Brain microvascular endothelial cell (primary cell): ENCODE data around the gene POMGNT2.
"Not testable (repeated sequence)": the region's sequence is repeated elsewhere in the genome, so short reads cannot be mapped to it uniquely, and the experiment has no call there.

Experiments used
- DNase-seq: peaks from one replicate; pipeline ENCODE4 v3.0.0-alpha.2; 2020
- H3K27ac ChIP-seq: fragments of 250-450 bp; sonication (Bioruptor Pico); 2 replicates; pipeline ENCODE4 v1.5.1; 2020; ENCODE audit warnings: mild to moderate bottlenecking, moderate library complexity
- H3K27me3 ChIP-seq: fragments of 250-450 bp; sonication (Bioruptor Pico); replicated peaks from 2 replicates; pipeline ENCODE4 v1.5.1; 2020; ENCODE audit warnings: mild to moderate bottlenecking
- H3K36me3 ChIP-seq: fragments of 250-450 bp; sonication (Bioruptor Pico); replicated peaks from 2 replicates; pipeline ENCODE4 v1.5.1; 2020; ENCODE audit warnings: mild to moderate bottlenecking
- H3K4me3 ChIP-seq: 2 replicates; pipeline ENCODE4 v1.5.1; 2011; ENCODE audit warnings: low read depth, mild to moderate bottlenecking, control low read depth, low read length, moderate library complexity
- CTCF ChIP-seq: IDR thresholded peaks from 2 replicates; pipeline ENCODE4 v1.5.1; 2011; ENCODE audit warnings: low read depth, mild to moderate bottlenecking, moderate library complexity, low read length, control low read depth, inconsistent platforms; ENCODE audit errors: missing control alignments
- in situ Hi-C: cut with HindIII; loops from 2 replicates; pipeline ENCODE4 v1.10.0; 2017; ENCODE audit warnings: low sequenced_read_pairs, low pct_ligation_motif_present

Gene POMGNT2

GRCh38 chr3:43074482-43074881, 31.4 kb downstream of the POMGNT2 start:
- Histone ChIP-seq H3K27ac (no peak overlapping the region), H3K27me3 (no peaks in the 10 kb centered on the region), H3K4me3 (no peak overlapping the region), H3K36me3 (no peaks in the 10 kb centered on the region)
- no peak for TF ChIP-seq CTCF
- in situ Hi-C loops = no loop called here
- no peak for DNase-seq

- in situ Hi-C loops = no loop called here
- H3K27me3 ChIP-seq = no peaks in the 10 kb centered on the region
- H3K27ac ChIP-seq = no peak overlapping the region
- H3K4me3 ChIP-seq = no peak overlapping the region
- TF ChIP-seq CTCF = no peak
- H3K36me3 ChIP-seq = no peaks in the 10 kb centered on the region
- DNase-seq = no peak
Observed at GRCh38 chr3:43073836-43074220, 32.1 kb downstream of the POMGNT2 start.

GRCh38 chr3:43073116-43073835, 32.6 kb downstream of the POMGNT2 start:
- Histone ChIP-seq H3K36me3 (no peaks in the 10 kb centered on the region), H3K27ac (no peak overlapping the region), H3K27me3 (no peaks in the 10 kb centered on the region), H3K4me3 (no peak overlapping the region)
- TF ChIP-seq CTCF = no peak
- in situ Hi-C loops = no loop called here
- DNase-seq = no peak

- Histone ChIP-seq H3K27me3 (no peaks in the 10 kb centered on the region), H3K36me3 (no peaks in the 10 kb centered on the region), H3K4me3 (no peak overlapping the region), H3K27ac (no peak overlapping the region)
- DNase-seq = no peak
- no peak for TF ChIP-seq CTCF
- in situ Hi-C loops = no loop called here
Observed at GRCh38 chr3:43072361-43072760, 33.5 kb downstream of the POMGNT2 start.

GRCh38 chr3:43071313-43071893, 34.5 kb downstream of the POMGNT2 start:
- no peak for DNase-seq
- TF ChIP-seq CTCF = peak; percentile 58

GRCh38 chr3:43070670-43071069, 35.2 kb downstream of the POMGNT2 start:
- H3K4me3 ChIP-seq, DNase-seq, in situ Hi-C loops, H3K27ac ChIP-seq, H3K27me3 ChIP-seq, H3K36me3 ChIP-seq: not testable (repeated sequence)

More at GRCh38 chr3:43071313-43071893, 34.5 kb downstream of the POMGNT2 start:
- Histone ChIP-seq H3K27me3 (no peaks in the 10 kb centered on the region), H3K36me3 (no peaks in the 10 kb centered on the region), H3K4me3 (no peak overlapping the region), H3K27ac (no peak overlapping the region)
- in situ Hi-C loops = no loop called here
